H1 (cell line): Measurements from ENCODE around the gene SEMA4F.

Source experiments
- EP300 ChIP-seq, 2 experiments: IDR thresholded peaks; 1 replicate in 1 of 2; 2 replicates in 1 of 2; pipeline ENCODE4 v1.6.1; 2011 to 2012; ENCODE audit warnings: low read depth in 2 of 2, low read length in 2 of 2, mild to moderate bottlenecking in 2 of 2, borderline replicate concordance in 1 of 2, inconsistent platforms in 1 of 2, moderate library complexity in 1 of 2
- HDAC2 ChIP-seq, 2 experiments: fragments of 300-600 bp in 1 of 2; sonication (generic) in 1 of 2; IDR thresholded peaks; 2 replicates each; pipeline ENCODE4 v1.6.1; 2011 to 2012; ENCODE audit warnings: low read depth in 2 of 2, low read length in 2 of 2, mild to moderate bottlenecking in 2 of 2, moderate library complexity in 2 of 2, borderline replicate concordance in 1 of 2, inconsistent platforms in 1 of 2
- POLR2A ChIP-seq, 2 experiments: IDR thresholded peaks; 1 replicate in 1 of 2; 2 replicates in 1 of 2; pipeline ENCODE4 v1.6.1; 2011; ENCODE audit warnings: low read depth in 2 of 2, low read length in 2 of 2, mild to moderate bottlenecking in 2 of 2; ENCODE audit errors: control extremely low read depth in 1 of 2
- TF ChIP-seq, protein P1 (sequence below), 3 experiments: IDR thresholded peaks; 1 replicate in 2 of 3; 2 replicates in 1 of 3; pipeline versions ENCODE4 v1.5.1 to v1.6.1; 2011; ENCODE audit warnings: low read length in 3 of 3, mild to moderate bottlenecking in 3 of 3, inconsistent platforms in 2 of 3, low read depth in 1 of 3, moderate library complexity in 1 of 3; ENCODE audit not compliant: insufficient read depth in 1 of 3; ENCODE audit errors: control extremely low read depth in 1 of 3

DNA sequence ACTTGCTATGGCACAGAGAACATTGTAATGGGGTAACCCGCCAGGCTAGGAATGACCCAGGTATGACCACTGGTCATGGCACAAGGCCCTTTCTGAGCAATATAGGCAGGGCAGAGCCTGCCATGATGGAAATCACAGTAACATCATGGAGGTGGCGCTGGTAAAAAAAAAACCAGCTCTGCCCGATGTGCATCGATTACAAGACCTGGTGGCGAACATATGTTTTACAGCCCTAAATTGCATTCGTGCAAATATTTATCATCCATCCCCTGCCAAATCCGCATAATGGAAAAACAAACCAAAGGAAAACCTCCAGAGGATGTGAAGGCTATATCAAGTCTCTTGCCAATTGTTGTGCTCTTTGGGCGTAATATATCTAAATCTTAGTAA lies 60.6 kb downstream of the SEMA4F start:
- TF ChIP-seq, protein P1, sequence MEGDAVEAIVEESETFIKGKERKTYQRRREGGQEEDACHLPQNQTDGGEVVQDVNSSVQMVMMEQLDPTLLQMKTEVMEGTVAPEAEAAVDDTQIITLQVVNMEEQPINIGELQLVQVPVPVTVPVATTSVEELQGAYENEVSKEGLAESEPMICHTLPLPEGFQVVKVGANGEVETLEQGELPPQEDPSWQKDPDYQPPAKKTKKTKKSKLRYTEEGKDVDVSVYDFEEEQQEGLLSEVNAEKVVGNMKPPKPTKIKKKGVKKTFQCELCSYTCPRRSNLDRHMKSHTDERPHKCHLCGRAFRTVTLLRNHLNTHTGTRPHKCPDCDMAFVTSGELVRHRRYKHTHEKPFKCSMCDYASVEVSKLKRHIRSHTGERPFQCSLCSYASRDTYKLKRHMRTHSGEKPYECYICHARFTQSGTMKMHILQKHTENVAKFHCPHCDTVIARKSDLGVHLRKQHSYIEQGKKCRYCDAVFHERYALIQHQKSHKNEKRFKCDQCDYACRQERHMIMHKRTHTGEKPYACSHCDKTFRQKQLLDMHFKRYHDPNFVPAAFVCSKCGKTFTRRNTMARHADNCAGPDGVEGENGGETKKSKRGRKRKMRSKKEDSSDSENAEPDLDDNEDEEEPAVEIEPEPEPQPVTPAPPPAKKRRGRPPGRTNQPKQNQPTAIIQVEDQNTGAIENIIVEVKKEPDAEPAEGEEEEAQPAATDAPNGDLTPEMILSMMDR (IDR thresholded peaks at IDR 0.05; ENCODE audit: control extremely low read depth in 1 of 3, insufficient read depth in 1 of 3, low read depth in 1 of 3, low read length in 3 of 3): no peak
- TF ChIP-seq HDAC2 (IDR thresholded peaks at IDR 0.05; ENCODE audit: borderline replicate concordance in 1 of 2, low read depth in 2 of 2, low read length in 2 of 2) (no peak), POLR2A (IDR thresholded peaks at IDR 0.05; ENCODE audit: control extremely low read depth in 1 of 2, low read depth in 2 of 2, low read length in 2 of 2) (no peak), EP300 (IDR thresholded peaks at IDR 0.05; ENCODE audit: borderline replicate concordance in 1 of 2, low read depth in 2 of 2, low read length in 2 of 2) (no peak)
